Epithelial cell of esophagus (primary cell): ENCODE results near the gene MON2.
"Not testable (repeated sequence)": the region's sequence is repeated elsewhere in the genome, so short reads cannot be mapped to it uniquely, and the experiment has no call there.

Experiments
- DNase-seq: peaks from one replicate; pipeline ENCODE4 v3.0.0; 2010; ENCODE audit warnings: low read depth
- H3K4me3 ChIP-seq: 2 replicates; pipeline ENCODE4 v1.5.1; 2011; ENCODE audit warnings: mild to moderate bottlenecking, low read length, control low read depth
- CTCF ChIP-seq: IDR thresholded peaks from 2 replicates; pipeline ENCODE4 v1.5.1; 2011; ENCODE audit warnings: low read depth, mild to moderate bottlenecking, low read length, control low read depth, inconsistent platforms; ENCODE audit not compliant: insufficient read depth; ENCODE audit errors: missing control alignments

Gene MON2

GRCh38 chr12:62436164-62436503 is 30.5 kb upstream of the MON2 start:
- H3K4me3 ChIP-seq = no peak overlapping the region
- no peak for DNase-seq
- TF ChIP-seq CTCF = no peak

GRCh38 chr12:62438098-62438692 is 28.4 kb upstream of the MON2 start:
- peak; percentile 56 for DNase-seq
- TF ChIP-seq CTCF = peak; percentile 69
- no peak overlapping the region for H3K4me3 ChIP-seq

DNA sequence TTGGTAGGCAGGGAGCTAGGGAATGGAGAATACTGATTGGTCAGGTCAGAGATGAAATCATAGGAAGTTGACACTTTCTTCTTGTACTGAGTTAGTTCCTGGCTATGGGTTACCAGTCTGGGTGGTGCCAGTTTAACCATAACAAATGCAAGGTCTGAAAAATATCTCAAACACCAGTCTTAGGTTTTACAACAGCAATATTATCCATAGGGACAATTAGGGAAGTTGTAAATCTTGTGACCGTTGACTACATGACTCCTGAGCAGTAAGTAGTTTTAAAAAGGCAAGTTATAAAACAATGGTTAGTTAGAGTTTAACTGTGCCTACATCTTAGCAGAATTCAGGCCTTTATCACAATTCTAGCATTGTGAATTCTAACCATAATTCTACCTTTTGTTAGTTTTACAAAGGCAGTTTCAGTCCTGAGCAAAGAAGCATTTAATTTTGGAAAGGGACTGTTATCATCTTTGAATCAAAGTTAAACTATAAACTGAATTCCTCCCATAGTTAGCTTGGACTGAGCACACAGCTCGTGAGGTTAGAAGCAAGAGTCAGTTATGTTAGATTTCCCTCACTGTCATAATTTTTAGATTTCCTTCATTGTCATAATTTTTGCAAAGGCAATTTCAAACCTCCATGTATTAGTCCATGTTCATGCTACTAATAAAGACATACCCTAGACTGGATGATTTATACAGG is 19.7 kb upstream of the MON2 start:
- no peak for DNase-seq
- no peak for TF ChIP-seq CTCF
- H3K4me3 ChIP-seq = no peak overlapping the region

- no peak for DNase-seq
- no peak for TF ChIP-seq CTCF
- no peak overlapping the region for H3K4me3 ChIP-seq
These were observed 18.2 kb upstream of the MON2 start for GRCh38 chr12:62448436-62448835.

DNA sequence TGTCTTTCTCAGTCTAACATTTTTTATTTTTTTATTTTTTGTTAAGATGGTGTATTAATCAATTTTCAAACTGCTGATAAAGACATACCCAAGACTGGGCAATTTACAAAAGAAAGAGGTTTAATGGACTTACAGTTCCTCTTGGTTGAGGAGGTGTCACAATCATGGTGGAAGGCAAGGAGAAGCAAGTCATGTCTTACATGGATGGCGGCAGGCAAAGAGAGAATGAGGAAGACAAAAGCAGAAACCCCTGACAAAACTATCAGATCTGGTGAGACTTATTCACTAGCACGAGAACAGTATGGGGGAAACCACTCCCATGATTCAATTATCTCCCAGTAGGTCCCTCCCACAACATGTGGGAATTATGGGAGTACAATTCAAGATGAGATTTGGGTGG is 11.2 kb upstream of the MON2 start:
- not testable (repeated sequence) for DNase-seq, H3K4me3 ChIP-seq

GRCh38 chr12:62458626-62459025 is 8.0 kb upstream of the MON2 start:
- TF ChIP-seq CTCF = no peak
- no peak for DNase-seq
- H3K4me3 ChIP-seq = no peak overlapping the region

GRCh38 chr12:62459976-62460375 is 6.7 kb upstream of the MON2 start:
- TF ChIP-seq CTCF = no peak
- H3K4me3 ChIP-seq = no peak overlapping the region
- DNase-seq = no peak

- not testable (repeated sequence) for DNase-seq, H3K4me3 ChIP-seq
These were observed 5.3 kb upstream of the MON2 start for GRCh38 chr12:62461171-62461837.

DNA sequence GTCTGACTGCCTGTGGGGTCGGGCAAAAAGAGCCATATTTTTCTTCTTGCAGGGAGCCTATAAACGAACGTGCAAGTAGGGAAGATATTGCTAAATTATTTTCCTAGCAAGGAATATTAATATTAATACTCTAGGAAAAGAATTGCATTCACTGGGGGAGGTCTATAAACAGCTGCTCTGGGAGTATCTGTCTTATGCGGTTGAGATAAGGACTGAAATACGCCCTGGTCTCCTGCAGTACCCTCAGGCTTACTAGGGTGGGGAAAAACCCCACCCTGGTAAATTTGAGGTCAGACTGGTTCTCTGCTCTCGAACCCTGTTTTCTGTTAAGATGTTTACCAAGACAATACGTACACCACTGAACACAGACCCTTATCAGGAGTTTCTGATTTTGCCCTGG is 3.4 kb upstream of the MON2 start:
- not testable (repeated sequence) for DNase-seq, H3K4me3 ChIP-seq
